ENCODE measurements around the gene SMCO3.

The SMCO3 gene

DNA sequence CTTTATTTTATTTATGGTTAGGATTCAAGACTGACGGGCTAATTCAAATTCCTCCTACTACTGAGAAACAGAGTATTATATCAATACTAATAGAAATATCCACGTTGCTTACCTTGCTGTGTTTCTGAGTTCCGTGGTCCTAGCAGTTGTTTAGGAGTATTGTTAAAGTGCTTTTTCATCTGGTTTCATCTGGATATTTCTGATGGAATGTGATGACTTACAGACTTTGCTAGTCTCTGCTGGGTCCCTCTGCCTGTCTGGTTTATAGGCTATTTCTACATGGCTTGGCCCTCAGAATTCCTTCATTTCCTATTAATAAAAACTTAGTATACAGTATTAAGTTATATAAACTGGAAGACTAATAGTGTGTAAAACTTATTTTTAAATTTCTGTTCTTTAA, at the start of gene SMCO3:
SMCO3 (minus strand) TSS at position 169 of the 400 bp plus-strand sequence. CDS start 7,502 bp downstream, outside the sequence.
- no peak for DNase-seq (ENCODE audit: low read depth in 1 of 2, low spot score in 1 of 2)

DNA sequence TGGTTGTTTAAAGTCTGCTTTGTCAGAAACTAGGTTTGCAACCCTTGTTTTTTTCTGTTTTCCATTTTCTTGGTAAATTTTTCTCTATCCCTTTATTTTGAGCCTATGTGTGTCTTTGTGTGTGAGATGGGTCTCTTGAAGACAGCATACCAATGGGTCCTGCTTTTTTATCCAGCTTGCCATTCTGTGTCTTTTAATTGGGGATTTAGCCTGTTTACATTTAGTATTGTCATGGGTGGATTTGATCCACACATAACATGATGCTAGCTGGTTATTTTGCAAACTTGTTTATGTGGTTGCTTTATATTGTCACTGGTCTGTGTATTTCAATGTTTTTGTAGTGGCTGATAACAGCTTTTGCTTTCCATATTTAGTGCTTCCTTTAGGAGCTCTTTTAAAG, 46.5 kb upstream of the SMCO3 start:
- no peak for DNase-seq (ENCODE audit: low read depth in 1 of 2, low spot score in 1 of 2)

DNA sequence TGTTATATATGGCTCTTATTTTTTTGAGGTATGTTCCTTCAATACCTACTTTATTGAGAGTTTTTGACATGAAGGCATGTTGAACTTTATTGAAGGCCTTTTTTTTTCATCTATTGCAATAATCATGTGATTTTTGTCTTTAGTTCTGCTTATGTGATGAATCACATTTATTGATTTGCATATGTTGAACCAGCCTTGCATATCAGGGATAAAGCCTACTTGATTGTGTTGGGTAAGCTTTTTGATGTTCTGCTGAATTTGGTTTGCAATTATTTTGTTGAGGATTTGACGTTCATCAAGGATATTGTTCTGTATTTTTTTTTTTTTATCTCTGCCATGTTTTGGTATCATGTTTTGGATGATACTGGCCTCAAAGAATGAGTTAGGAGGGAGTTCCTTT, 44.5 kb upstream of the SMCO3 start:
- no peak for DNase-seq (ENCODE audit: low read depth in 1 of 2, low spot score in 1 of 2)

DNA sequence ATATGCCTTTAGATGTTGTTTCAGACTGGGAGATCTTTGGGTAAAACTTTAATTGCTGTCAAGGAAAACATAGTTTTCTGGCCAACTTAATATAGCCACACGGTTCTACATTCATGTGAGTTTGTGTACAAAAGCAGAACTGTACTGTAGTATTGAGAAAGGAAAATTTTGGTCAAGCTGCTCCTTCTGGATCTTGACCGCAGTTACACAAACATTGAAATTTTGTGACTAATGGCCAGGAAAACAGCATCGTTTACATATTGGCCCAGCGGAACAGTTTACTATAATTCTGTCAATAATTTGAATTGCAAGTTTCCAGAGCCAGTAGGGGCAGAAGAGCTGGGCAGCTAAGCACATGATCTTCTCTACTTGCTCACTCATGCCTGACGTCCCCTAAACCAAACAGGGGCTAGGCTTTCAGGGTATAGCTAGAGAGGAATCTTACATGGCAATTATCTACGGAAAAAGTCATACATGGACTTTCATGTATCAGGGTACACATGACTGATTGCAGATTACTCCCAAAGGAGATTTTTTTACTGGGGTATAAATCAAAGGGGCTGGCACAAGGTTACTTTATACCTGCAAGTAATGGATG, 40.7 kb upstream of the SMCO3 start:
- DNase-seq (ENCODE audit: low read depth in 1 of 2, low spot score in 1 of 2): no peak

GRCh38 chr12:14853961-14854360, 40.0 kb upstream of the SMCO3 start:
- no peak for DNase-seq (ENCODE audit: low read depth in 1 of 2, low spot score in 1 of 2)

GRCh38 chr12:14852880-14853279, 38.9 kb upstream of the SMCO3 start:
- DNase-seq (ENCODE audit: low read depth in 1 of 2, low spot score in 1 of 2): no peak

DNA sequence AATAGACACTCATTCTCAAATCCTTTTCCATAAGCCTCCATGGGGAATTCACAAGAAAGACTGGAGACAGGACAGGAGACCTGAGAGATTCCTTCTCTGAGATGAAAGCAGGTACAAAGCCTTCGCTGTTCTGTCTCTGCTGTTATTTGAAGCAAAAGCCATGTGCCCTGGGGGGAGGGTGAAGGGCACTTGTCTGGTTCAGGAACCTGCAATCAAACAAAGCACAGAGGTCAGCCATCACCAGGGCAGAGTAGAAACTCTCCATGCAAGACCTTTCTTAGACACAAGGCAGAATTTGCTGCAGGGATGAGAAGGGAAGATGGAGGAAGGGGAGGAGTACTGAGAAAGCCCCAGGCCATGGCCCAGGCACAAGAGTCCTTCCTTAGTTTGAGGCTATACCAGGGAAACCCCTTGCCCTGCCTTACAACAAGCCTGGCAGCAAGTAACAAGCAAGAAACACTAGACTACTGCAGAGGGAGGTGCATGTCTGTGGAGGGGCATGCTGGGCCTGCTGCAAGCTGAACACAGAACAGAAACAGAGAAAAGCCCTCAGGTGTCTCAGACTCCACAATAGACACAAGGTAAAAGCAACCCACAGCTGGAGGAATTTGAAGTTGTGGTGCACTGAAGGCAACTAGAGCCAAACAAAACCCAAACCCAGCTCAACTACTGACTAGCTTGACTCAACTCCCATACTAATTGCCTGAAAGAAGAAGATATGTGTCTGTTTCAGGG, 37.1 kb upstream of the SMCO3 start:
- no peak for DNase-seq (ENCODE audit: low read depth in 1 of 2, low spot score in 1 of 2)

DNA sequence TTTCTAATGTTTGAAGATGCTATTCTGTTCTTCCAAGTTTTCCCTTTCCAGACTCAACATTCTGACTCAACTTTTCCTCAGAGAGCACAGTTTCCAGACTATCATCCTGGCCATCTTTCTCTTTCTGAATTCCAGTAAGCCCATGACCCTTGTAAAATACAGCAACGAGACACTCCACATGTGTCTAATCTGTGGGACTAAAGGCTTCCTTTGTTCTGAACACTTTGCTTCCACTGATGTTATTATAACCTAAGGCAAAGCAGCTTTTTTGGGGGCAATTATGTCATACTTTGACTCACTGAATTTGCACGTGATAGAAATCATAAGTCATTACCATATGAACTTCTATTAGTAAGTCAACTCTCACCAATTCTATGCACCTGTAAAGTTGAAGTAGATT, 35.7 kb upstream of the SMCO3 start:
- no peak for DNase-seq (ENCODE audit: low read depth in 1 of 2, low spot score in 1 of 2)

DNA sequence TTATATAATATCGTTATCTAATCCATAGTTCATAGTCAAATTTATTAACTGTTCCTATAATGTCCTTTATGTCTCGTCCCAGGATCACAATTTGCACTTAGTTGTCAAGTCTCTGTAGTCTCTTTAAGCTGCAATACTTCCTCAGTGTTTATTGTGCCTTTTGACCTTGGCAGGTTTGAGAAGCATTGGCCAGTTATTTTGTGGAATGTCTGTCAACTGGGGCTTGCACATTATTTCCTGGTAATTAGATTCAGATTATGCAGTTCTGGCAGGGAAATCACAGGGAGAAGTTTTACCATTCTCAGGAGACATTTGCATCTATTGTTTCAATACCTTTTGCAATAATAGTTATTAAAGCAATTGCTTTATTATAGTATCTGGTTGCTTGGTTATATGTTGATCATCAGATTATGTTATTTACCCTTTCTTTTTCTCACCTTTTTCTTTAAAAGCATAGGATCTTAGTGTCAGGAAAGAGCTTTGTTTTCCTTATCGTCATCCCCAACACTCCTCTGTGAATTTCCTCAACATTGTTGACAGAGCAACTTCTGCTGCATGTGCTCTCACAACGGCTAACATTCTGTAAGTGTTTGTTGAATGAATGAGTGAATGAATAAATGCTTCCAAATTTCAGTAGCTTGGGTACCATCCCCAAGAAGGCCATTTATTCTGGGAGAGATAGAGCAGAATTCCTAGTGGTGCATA, 33.0 kb upstream of the SMCO3 start:
- no peak for DNase-seq (ENCODE audit: low read depth in 1 of 2, low spot score in 1 of 2)

DNA sequence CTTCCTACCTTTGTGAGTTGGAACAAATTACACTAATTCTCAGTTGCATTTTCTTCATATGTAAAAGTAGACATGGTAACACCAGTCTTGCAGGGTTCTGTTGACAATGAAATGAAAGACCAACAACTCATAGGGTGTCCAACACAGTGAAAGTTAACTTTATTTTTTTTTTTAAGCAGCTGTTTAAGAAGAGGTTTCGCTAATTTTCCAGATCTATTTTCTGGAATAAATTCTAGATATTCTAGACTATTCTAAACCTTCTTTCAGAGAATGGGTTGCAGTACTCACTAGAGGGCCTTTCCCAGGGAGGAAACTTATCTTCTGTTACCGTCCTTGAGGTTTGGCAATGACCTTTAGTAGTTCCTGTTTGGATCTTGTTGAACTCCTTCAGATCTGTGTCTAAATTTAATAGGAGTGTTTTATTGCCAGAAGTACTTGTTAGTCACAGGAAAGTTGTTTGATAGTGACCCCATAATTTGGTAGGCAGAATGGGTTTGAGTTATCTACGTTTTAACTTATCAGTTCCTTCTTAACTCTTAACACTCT, 32.1 kb upstream of the SMCO3 start:
- no peak for DNase-seq (ENCODE audit: low read depth in 1 of 2, low spot score in 1 of 2)

DNA sequence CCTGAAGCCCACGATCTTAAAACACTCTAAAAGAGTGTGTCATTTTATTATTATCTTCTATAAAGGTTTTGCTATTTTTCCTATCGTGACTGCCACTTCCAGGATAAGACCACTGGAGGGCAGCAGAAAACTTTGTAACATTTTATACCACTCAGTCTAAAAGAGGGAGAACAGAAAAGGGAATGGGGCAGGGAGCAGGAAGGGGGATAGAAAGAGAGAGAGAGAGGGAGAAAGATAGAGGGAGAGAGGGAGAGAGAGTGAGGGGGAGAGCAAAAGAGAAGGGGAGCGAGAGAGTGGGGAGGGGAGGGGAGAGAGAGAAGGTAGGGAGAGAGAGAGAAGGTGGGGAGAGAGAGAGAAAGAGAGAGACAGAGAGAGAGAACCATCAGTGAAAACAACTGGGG, 31.4 kb upstream of the SMCO3 start:
- DNase-seq (ENCODE audit: low read depth in 1 of 2, low spot score in 1 of 2): no peak

DNA sequence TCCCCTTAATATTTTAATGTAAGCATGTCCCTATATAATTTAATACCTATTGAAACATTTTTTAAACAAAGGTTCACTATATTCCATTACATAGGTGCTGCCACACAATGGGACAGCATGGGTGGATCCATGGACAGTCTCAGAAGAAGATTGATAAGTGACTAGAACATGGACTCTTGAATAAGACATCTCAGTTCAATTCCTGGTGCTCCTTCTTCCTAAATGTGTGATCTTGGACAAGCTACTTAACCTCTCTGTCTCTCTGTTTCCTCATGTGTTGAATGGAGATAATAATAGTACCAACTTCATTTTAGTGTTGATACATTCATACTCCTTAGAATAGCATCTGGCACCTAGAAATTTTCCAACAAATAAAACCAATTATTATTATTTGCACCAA, 30.4 kb upstream of the SMCO3 start:
- no peak for DNase-seq (ENCODE audit: low read depth in 1 of 2, low spot score in 1 of 2)

GRCh38 chr12:14843425-14843887, 29.5 kb upstream of the SMCO3 start, which contains the start of gene ART4:
ART4 (minus strand) TSS chr12:14843526; CDS start chr12:14843113, 413 bp downstream.
- DNase-seq (ENCODE audit: low read depth in 1 of 2, low spot score in 1 of 2): no peak

- no peak for DNase-seq (ENCODE audit: low read depth in 1 of 2, low spot score in 1 of 2)
Measured at GRCh38 chr12:14842315-14842714, 28.3 kb upstream of the SMCO3 start.

- no peak for DNase-seq (ENCODE audit: low read depth in 1 of 2, low spot score in 1 of 2)
Measured at GRCh38 chr12:14841761-14842160, 27.8 kb upstream of the SMCO3 start.

DNA sequence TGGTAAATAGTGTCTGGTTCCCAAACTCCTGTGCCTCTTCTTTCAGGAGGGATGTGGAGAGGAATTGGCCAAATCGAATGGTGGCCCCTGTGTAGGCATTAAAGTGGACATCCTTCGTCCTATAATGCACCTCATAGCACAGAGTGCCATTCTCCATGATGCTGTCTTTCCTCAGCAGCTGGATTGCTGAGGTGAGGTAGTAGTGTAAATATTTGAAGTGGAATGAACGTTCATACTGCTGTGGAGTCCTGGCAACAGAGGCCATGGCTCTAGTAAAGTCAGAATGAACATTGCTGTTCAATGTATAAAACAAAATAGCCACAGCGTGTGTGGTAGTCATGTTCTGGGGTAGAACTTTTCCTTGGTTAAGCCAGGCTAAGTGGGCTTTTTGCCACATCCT, 26.6 kb upstream of the SMCO3 start:
- DNase-seq (ENCODE audit: low read depth in 1 of 2, low spot score in 1 of 2): no peak

DNA sequence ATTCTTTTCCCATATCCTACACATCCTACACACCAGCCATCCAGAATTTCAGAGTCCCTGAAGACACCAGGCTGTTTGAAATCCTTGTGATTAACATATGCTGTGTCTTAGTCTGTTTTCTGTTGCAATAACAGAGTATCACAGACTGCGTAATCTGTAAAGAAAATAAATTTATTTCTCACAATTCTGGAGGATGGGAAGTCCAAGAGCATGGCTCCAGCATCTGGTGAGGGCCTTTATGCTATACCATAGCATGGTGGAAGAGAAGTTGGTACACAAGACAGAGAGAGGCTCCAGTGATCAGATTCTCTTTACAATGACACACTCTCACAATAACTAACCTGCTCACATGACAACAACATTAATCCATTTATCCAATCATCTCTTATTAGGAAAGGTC, 25.3 kb upstream of the SMCO3 start:
- DNase-seq (ENCODE audit: low read depth in 1 of 2, low spot score in 1 of 2): no peak

DNA sequence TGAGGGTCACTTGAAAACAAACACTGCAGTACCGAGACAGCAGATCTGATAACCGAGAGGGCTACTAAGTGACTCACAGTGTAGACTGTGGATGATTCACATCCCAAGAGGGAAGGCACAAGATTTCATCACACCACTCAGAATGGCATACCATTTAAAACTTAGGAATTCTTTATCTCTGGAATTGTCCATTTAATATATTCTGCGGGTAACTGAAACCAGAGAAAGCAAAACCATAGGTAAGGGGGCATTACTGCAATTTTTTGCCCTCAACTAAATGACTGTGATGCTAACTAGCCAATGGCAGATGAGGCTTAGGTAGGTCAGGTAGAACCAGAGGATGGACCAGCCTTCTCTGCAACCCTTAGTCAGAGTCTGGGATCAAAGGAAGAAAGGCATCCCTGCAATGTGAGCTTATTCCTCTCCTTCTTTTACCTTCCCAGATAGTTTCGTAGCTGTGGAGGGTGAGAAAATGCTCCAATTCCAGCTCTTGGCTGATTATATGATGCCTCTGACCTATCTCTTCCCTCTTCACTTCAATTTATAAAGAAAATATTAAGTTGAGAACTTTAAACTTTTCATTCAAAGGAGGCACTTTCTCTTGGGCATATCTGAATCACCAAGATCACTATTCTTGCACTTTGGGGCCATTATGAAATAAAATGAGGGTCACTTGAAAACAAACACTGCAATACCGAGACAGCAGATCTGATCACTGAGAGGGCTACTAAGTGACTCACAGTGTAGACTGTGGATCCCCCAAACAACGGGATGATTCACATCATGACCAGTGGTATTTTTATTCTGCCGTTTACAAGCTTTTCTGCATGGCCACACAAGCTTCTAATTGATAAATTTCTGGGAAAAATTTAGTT, 22.6 kb upstream of the SMCO3 start:
- DNase-seq (ENCODE audit: low read depth in 1 of 2, low spot score in 1 of 2): no peak

DNA sequence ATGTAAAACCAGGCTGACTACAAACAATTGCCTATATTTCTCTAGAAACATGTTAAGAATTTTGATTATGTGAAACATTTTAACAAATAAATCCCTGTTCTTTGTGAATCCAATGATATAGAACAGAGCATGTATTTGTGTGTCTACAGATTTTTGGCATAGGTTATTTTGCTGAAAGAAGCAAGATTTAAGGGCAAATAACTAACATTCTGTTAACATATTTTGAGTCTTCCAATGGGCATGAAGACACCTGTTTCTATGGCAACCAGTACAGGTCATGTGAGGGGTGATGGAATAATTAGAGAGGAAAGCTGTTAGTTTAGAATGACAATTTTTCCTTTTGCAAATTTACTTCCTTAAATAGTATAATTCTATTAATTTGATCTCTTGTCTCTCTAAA, 20.5 kb upstream of the SMCO3 start:
- DNase-seq (ENCODE audit: low read depth in 1 of 2, low spot score in 1 of 2): no peak

DNA sequence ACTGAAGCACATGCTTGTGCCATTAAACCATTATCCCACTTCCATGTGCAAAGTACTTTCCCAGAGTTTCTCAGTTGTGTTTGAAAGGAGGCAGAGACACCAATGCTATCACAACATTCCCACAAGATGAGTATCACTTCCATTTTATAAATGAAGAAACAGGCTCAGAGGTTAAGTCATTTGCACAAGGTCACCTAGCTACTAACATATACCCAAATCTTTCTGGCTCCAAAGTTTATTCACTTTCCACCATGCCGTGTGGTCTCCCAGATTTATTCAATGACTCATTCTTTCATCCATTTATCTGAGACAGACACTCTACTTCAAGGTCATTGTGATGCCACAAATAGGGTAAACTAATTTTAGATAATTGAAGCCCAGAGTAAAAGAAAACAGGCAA, 20.0 kb upstream of the SMCO3 start:
- DNase-seq (ENCODE audit: low read depth in 1 of 2, low spot score in 1 of 2): no peak

- no peak for DNase-seq (ENCODE audit: low read depth in 1 of 2, low spot score in 1 of 2)
Measured at GRCh38 chr12:14833336-14833735, 19.4 kb upstream of the SMCO3 start.
